Suprapubic skin (tissue), 4 donors: Measurements from ENCODE around the gene HMGN4. TPM values are rescaled to one million over a fixed set of nuclear protein-coding genes. Genes with fewer than 3 reads are reported as not detected.

Experiments used
- DNase-seq, 2 donors: peaks; one replicate each; pipeline ENCODE4 v3.0.0-alpha.2; 2019; ENCODE audit warnings: low spot score in 2 of 2
- H3K27ac ChIP-seq: fragments of 200-600 bp; sonication (generic); one replicate; pipeline ENCODE4 v1.5.1; 2019
- H3K27me3 ChIP-seq: fragments of 200-600 bp; sonication (generic); one replicate; pipeline ENCODE4 v1.5.1; 2019
- H3K36me3 ChIP-seq: fragments of 200-600 bp; sonication (generic); one replicate; pipeline ENCODE4 v1.5.1; 2019
- H3K4me1 ChIP-seq: fragments of 200-600 bp; sonication (generic); one replicate; pipeline ENCODE4 v1.5.1; 2019
- H3K4me3 ChIP-seq: fragments of 200-600 bp; sonication (generic); one replicate; pipeline ENCODE4 v1.5.1; 2019; ENCODE audit warnings: mild to moderate bottlenecking
- H3K9me3 ChIP-seq: fragments of 200-600 bp; sonication (generic); one replicate; pipeline ENCODE4 v1.5.1; 2019
- CTCF ChIP-seq, 2 donors: fragments of 200-600 bp in 1 of 2; fragments of 450-650 bp in 1 of 2; sonication (generic) in 1 of 2; IDR thresholded peaks; one replicate each; pipeline ENCODE4 v1.5.1; 2016 to 2019; ENCODE audit warnings: antibody characterized with exemption in 2 of 2, mild to moderate bottlenecking in 1 of 2, moderate library complexity in 1 of 2
- EP300 ChIP-seq: sonication (generic); formaldehyde crosslinking; IDR thresholded peaks from one replicate; pipeline ENCODE4 v1.6.1; 2017; ENCODE audit warnings: antibody characterized with exemption
- POLR2A ChIP-seq, 2 donors: fragments of 450-650 bp; IDR thresholded peaks; one replicate each; pipeline ENCODE4 v1.6.1; 2017; ENCODE audit warnings: antibody characterized with exemption in 2 of 2, mild to moderate bottlenecking in 2 of 2, moderate library complexity in 2 of 2
- POLR2AphosphoS5 ChIP-seq, 3 donors: sonication (generic); formaldehyde crosslinking; IDR thresholded peaks; one replicate each; pipeline ENCODE4 v1.6.1; 2017; ENCODE audit warnings: antibody characterized with exemption in 3 of 3
- WGBS: methylation state at CpG from one replicate; pipeline ENCODE4 v1.1.5; 2018; 5-methylcytosine and 5-hydroxymethylcytosine counted together
- total RNA-seq, 4 donors: library from RNA; depleted of rRNA; stranded (reverse); fragments of >200 nt; gene quantifications; one replicate each; pipeline ENCODE4 v1.1.0, GENCODE V29; 2016

The HMGN4 gene
- total RNA-seq, 4 donors from 2014 or later = 25.2 to 48.5 (median 34.5) TPM

- WGBS = under 1% methylated on average over 28 of the region's 28 CpGs
- H3K36me3 ChIP-seq = no peaks in the 10 kb centered on the region
- H3K4me1 ChIP-seq = peaks cover 34% of the 10 kb centered on the region
- no peaks in the 10 kb centered on the region for H3K27me3 ChIP-seq
- DNase-seq = peak; percentile 93 to 95
- H3K4me3 ChIP-seq = peak overlapping the region; percentile 64
- no peaks in the 10 kb centered on the region for H3K9me3 ChIP-seq
- H3K27ac ChIP-seq = peak overlapping the region; percentile 78
- TF ChIP-seq POLR2A (IDR thresholded peaks at IDR 0.05) (no peak), POLR2AphosphoS5 (IDR thresholded peaks at IDR 0.05) (peak in 2 of 3 donors; percentile 60 to 82), CTCF (IDR thresholded peaks at IDR 0.05) (no peak), EP300 (no peak)
These were observed 5.3 kb upstream of the HMGN4 start for GRCh38 chr6:26532699-26533531.

DNA sequence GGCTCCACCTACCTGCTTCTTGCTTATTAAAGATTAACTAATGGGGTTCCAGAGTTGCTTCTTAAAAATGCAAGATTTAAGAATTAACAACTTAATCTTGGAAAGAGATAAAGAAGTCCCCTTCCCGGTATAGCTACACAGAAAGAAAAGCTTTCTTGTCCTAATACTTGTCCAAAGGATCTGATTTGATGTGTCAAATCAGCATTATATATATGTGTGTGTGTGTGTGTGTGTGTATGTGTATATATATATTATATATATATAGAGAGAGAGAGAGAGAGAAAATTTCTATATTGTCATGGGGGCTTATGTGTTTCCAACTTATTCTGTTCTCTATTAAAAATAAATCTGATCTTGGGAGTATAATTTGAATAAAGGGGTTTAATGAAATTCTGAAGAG, 4.6 kb upstream of the HMGN4 start:
- Histone ChIP-seq H3K4me1 (peaks cover 36% of the 10 kb centered on the region), H3K4me3 (peak overlapping the region; percentile 64), H3K27ac (peak overlapping the region; percentile 78), H3K27me3 (no peaks in the 10 kb centered on the region), H3K9me3 (no peaks in the 10 kb centered on the region), H3K36me3 (no peaks in the 10 kb centered on the region)
- TF ChIP-seq POLR2A (IDR thresholded peaks at IDR 0.05) = no peak
- no peak for TF ChIP-seq EP300
- TF ChIP-seq CTCF (IDR thresholded peaks at IDR 0.05) = no peak
- no peak for TF ChIP-seq POLR2AphosphoS5 (IDR thresholded peaks at IDR 0.05)
- no peak for DNase-seq
- 7% methylated on average over 1 of the region's 1 CpG for WGBS

GRCh38 chr6:26534681-26535465, 3.3 kb upstream of the HMGN4 start:
- no peak for DNase-seq
- H3K36me3 ChIP-seq = no peaks in the 10 kb centered on the region
- peaks cover 49% of the 10 kb centered on the region for H3K4me1 ChIP-seq
- TF ChIP-seq EP300 (no peak), CTCF (IDR thresholded peaks at IDR 0.05) (no peak), POLR2A (IDR thresholded peaks at IDR 0.05) (no peak), POLR2AphosphoS5 (IDR thresholded peaks at IDR 0.05) (no peak)
- H3K27me3 ChIP-seq = no peaks in the 10 kb centered on the region
- H3K4me3 ChIP-seq = no peak overlapping the region
- no peaks in the 10 kb centered on the region for H3K9me3 ChIP-seq
- no peak overlapping the region for H3K27ac ChIP-seq
- 71% methylated on average over 6 of the region's 6 CpGs for WGBS

DNA sequence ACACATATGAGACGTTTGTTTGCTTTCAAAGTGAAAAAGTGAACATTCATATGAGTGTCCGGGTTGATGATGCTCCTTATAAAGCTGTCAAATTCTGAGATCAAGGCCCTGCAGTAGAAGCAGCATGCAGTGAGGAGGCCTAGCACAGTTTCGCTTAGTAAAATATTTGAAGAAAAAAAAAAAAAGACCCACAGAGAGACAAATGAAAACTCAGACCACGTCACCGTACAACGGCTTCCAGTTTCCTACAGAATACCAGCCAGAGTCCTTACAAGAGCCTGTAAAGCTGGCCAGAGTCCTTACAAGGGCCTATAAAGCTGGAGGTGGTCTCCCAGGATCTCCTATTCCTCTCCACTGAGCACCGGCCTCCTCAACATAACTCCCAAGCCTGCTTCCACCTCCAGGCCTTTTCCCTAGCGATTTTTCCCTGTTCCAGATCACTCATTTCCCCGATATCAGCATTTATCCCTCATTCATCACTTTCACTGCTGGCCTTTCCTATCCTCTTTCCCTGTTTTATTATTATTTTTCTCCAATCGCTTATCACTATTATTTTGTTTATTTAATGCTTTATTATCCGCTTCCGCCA, 1.5 kb upstream of the HMGN4 start:
- H3K4me1 ChIP-seq = peaks cover 49% of the 10 kb centered on the region
- no peaks in the 10 kb centered on the region for H3K27me3 ChIP-seq
- peak overlapping the region; percentile 94 for H3K27ac ChIP-seq
- no peaks in the 10 kb centered on the region for H3K36me3 ChIP-seq
- H3K4me3 ChIP-seq = peak overlapping the region; percentile 91
- TF ChIP-seq CTCF (IDR thresholded peaks at IDR 0.05) (no peak), POLR2AphosphoS5 (IDR thresholded peaks at IDR 0.05) (no peak), EP300 (no peak), POLR2A (IDR thresholded peaks at IDR 0.05) (no peak)
- DNase-seq = no peak
- 6% methylated on average over 12 of the region's 12 CpGs for WGBS
- H3K9me3 ChIP-seq = no peaks in the 10 kb centered on the region
